Measurements from ENCODE around the gene PTPRB.

Gene PTPRB

GRCh38 chr12:70608184-70608583 is 29.0 kb downstream of the PTPRB start:
- no peaks in the 10 kb centered on the region for H3K9me2 ChIP-seq (ENCODE audit: low read depth, low read length)
- no peak overlapping the region for H2AFZ ChIP-seq (ENCODE audit: low read length)
- H3K9me3 ChIP-seq (ENCODE audit: low read length) = no peaks in the 10 kb centered on the region
- no peaks in the 10 kb centered on the region for H3K36me3 ChIP-seq (ENCODE audit: insufficient read depth, low read length)
- no peak overlapping the region for H3K4me2 ChIP-seq (ENCODE audit: low read length)
- H3F3A ChIP-seq (ENCODE audit: insufficient read depth, low read length) = no peaks in the 10 kb centered on the region
- H4K20me1 ChIP-seq (ENCODE audit: insufficient read depth, low read length) = no peaks in the 10 kb centered on the region
- TF ChIP-seq EZH2 (IDR thresholded peaks at IDR 0.05; ENCODE audit: borderline replicate concordance, low read length) = no peak
- no peak for TF ChIP-seq CTCF (IDR thresholded peaks at IDR 0.05; ENCODE audit: low read length)
- H3K4me1 ChIP-seq (ENCODE audit: insufficient read depth, low read length, severe bottlenecking) = no peaks in the 10 kb centered on the region
- no peaks in the 10 kb centered on the region for H3K79me2 ChIP-seq (ENCODE audit: insufficient read depth, low read length)
- peaks cover 3% of the 10 kb centered on the region for H3K27me3 ChIP-seq (ENCODE audit: insufficient read depth, low read length)
- no peak overlapping the region for H3K27ac ChIP-seq (ENCODE audit: low read depth, low read length, poor library complexity, severe bottlenecking)
- no peak overlapping the region for H3K4me3 ChIP-seq (ENCODE audit: low read depth, low read length, poor library complexity, severe bottlenecking)
- no peak overlapping the region for H3K9ac ChIP-seq (ENCODE audit: low read length)

- Histone ChIP-seq H3F3A (ENCODE audit: insufficient read depth, low read length) (no peaks in the 10 kb centered on the region), H4K20me1 (ENCODE audit: insufficient read depth, low read length) (no peaks in the 10 kb centered on the region), H3K9me3 (ENCODE audit: low read length) (no peaks in the 10 kb centered on the region; the same call in 1 of the 2 replicates), H2AFZ (ENCODE audit: low read length) (no peak overlapping the region), H3K4me1 (ENCODE audit: insufficient read depth, low read length, severe bottlenecking) (no peaks in the 10 kb centered on the region), H3K9ac (ENCODE audit: low read length) (no peak overlapping the region), H3K27ac (ENCODE audit: low read depth, low read length, poor library complexity, severe bottlenecking) (no peak overlapping the region), H3K9me2 (ENCODE audit: low read depth, low read length) (no peaks in the 10 kb centered on the region), H3K27me3 (ENCODE audit: insufficient read depth, low read length) (peaks cover 3% of the 10 kb centered on the region), H3K4me3 (ENCODE audit: low read depth, low read length, poor library complexity, severe bottlenecking) (no peak overlapping the region), H3K36me3 (ENCODE audit: insufficient read depth, low read length) (no peaks in the 10 kb centered on the region), H3K79me2 (ENCODE audit: insufficient read depth, low read length) (no peaks in the 10 kb centered on the region), H3K4me2 (ENCODE audit: low read length) (no peak overlapping the region)
- TF ChIP-seq CTCF (IDR thresholded peaks at IDR 0.05; ENCODE audit: low read length) = no peak
- TF ChIP-seq EZH2 (IDR thresholded peaks at IDR 0.05; ENCODE audit: borderline replicate concordance, low read length) = no peak
These were observed 30.1 kb downstream of the PTPRB start for GRCh38 chr12:70607107-70607506.

GRCh38 chr12:70605976-70606375 is 31.3 kb downstream of the PTPRB start:
- Histone ChIP-seq H3K36me3 (ENCODE audit: insufficient read depth, low read length) (no peaks in the 10 kb centered on the region), H3K27me3 (ENCODE audit: insufficient read depth, low read length) (peaks cover 3% of the 10 kb centered on the region; the same call in 1 of the 2 replicates), H3K9me2 (ENCODE audit: low read depth, low read length) (no peaks in the 10 kb centered on the region), H3K27ac (ENCODE audit: low read depth, low read length, poor library complexity, severe bottlenecking) (no peak overlapping the region), H3K79me2 (ENCODE audit: insufficient read depth, low read length) (no peaks in the 10 kb centered on the region), H3K4me1 (ENCODE audit: insufficient read depth, low read length, severe bottlenecking) (no peaks in the 10 kb centered on the region), H3K4me2 (ENCODE audit: low read length) (no peak overlapping the region), H3K4me3 (ENCODE audit: low read depth, low read length, poor library complexity, severe bottlenecking) (no peak overlapping the region), H3K9ac (ENCODE audit: low read length) (no peak overlapping the region), H3K9me3 (ENCODE audit: low read length) (no peaks in the 10 kb centered on the region; the same call in 1 of the 2 replicates), H4K20me1 (ENCODE audit: insufficient read depth, low read length) (no peaks in the 10 kb centered on the region), H2AFZ (ENCODE audit: low read length) (no peak overlapping the region), H3F3A (ENCODE audit: insufficient read depth, low read length) (no peaks in the 10 kb centered on the region)
- TF ChIP-seq CTCF (IDR thresholded peaks at IDR 0.05; ENCODE audit: low read length) (no peak), EZH2 (IDR thresholded peaks at IDR 0.05; ENCODE audit: borderline replicate concordance, low read length) (no peak)

Measured in OCI-LY1 (cell line).